Measurements from ENCODE around the gene ZNF511. TPM values are rescaled to one million over a fixed set of nuclear protein-coding genes. Genes with fewer than 3 reads are reported as not detected.

The ZNF511 gene
- total and polyA plus RNA-seq, 9 of the 15 experiments (the other 6 are each of a cell fraction or from before 2014, with no cell fraction given) = 0.61 to 69.3 (median 40.1) TPM

GRCh38 chr10:133261726-133262325, 46.9 kb upstream of the ZNF511 start (continued):
- no peak for TF ChIP-seq NFIX (CRISPR knock-in tag; IDR thresholded peaks at IDR 0.05; ENCODE audit: low read depth)
- no peak for TF ChIP-seq ZNF3 (CRISPR knock-in tag; IDR thresholded peaks at IDR 0.05)
- TF ChIP-seq ZC3H4 (CRISPR knock-in tag; IDR thresholded peaks at IDR 0.05; ENCODE audit: borderline replicate concordance) = no peak
- TF ChIP-seq NR2C1 (IDR thresholded peaks at IDR 0.05) = no peak
- no peak for TF ChIP-seq NR2C1 (tag; IDR thresholded peaks at IDR 0.05)
- TF ChIP-seq U2AF2 (optimal IDR thresholded peaks at IDR 0.05; ENCODE audit: low read depth, low read length) = no peak
- TF ChIP-seq TRIM24 (IDR thresholded peaks at IDR 0.05) = no peak
- no peak for TF ChIP-seq NFIC (IDR thresholded peaks at IDR 0.05)
- TF ChIP-seq CREB1 (IDR thresholded peaks at IDR 0.05) = no peak
- TF ChIP-seq CREB1 (CRISPR knock-in tag; IDR thresholded peaks at IDR 0.05) = no peak
- no peak for TF ChIP-seq ARID4B (CRISPR knock-in tag; IDR thresholded peaks at IDR 0.05)
- TF ChIP-seq YY1 (IDR thresholded peaks at IDR 0.05; ENCODE audit: borderline replicate concordance in 1 of 3, control insufficient read depth in 1 of 3, extremely low read depth in 1 of 3, insufficient read depth in 3 of 3, insufficient read length in 1 of 3, insufficient replicate concordance in 2 of 3, low read depth in 1 of 3, low read length in 2 of 3) = peak in 2 of 3 experiments; percentile 44 to 62
- no peak for TF ChIP-seq CBX1 (IDR thresholded peaks at IDR 0.05; ENCODE audit: low read depth)
- TF ChIP-seq SAFB2 (IDR thresholded peaks at IDR 0.05; ENCODE audit: borderline replicate concordance, low read depth, low read length, severe bottlenecking) = no peak
- TF ChIP-seq CXXC5 (CRISPR knock-in tag; IDR thresholded peaks at IDR 0.05) = no peak
- no peak for TF ChIP-seq ZNF76 (CRISPR knock-in tag; IDR thresholded peaks at IDR 0.05; ENCODE audit: borderline replicate concordance)
- TF ChIP-seq MCM2 (IDR thresholded peaks at IDR 0.05; ENCODE audit: low read depth) = no peak
- no peak for TF ChIP-seq HIVEP1 (CRISPR knock-in tag; IDR thresholded peaks at IDR 0.05)
- TF ChIP-seq NONO (IDR thresholded peaks at IDR 0.05; ENCODE audit: low read depth in 2 of 2, low read length in 1 of 2) = no peak
- TF ChIP-seq ZNF740 (CRISPR knock-in tag; IDR thresholded peaks at IDR 0.05) = peak; percentile 69
- TF ChIP-seq ZNF740 (tag; IDR thresholded peaks at IDR 0.05) = peak in 1 of 2 experiments; percentile 79; a peak in 2 of 4 replicates
- no peak for TF ChIP-seq E2F1 (CRISPR knock-in tag; IDR thresholded peaks at IDR 0.05)
- TF ChIP-seq ZNF12 (CRISPR knock-in tag; IDR thresholded peaks at IDR 0.05) = no peak

All from K562 (cell line).